Fibroblast of lung (primary cell): ENCODE results near the gene INHA. TPM values are rescaled to one million over a fixed set of nuclear protein-coding genes. Genes with fewer than 3 reads are reported as not detected.

Experiments
- DNase-seq, 2 donors: peaks; one replicate each; pipeline versions ENCODE4 v3.0.0 to v3.0.0-alpha.2; 2010; ENCODE audit warnings: low read depth in 2 of 2
- H2AFZ ChIP-seq: 2 replicates; pipeline ENCODE4 v1.5.1; 2012; ENCODE audit warnings: low read length, control low read depth, inconsistent platforms
- H3K27ac ChIP-seq: 2 replicates; pipeline ENCODE4 v1.5.1; 2011; ENCODE audit warnings: low read length, control low read depth; ENCODE audit not compliant: insufficient read depth
- H3K27me3 ChIP-seq: 2 replicates; pipeline ENCODE4 v1.5.1; 2011; ENCODE audit warnings: mild to moderate bottlenecking, low read length; ENCODE audit not compliant: control insufficient read depth, insufficient read depth
- H3K36me3 ChIP-seq: 2 replicates; pipeline ENCODE4 v1.5.1; 2011; ENCODE audit warnings: low read length; ENCODE audit not compliant: control insufficient read depth, insufficient read depth
- H3K4me1 ChIP-seq: 2 replicates; pipeline ENCODE4 v1.5.1; 2011; ENCODE audit warnings: low read length; ENCODE audit not compliant: control insufficient read depth, insufficient read depth; ENCODE audit errors: extremely low read depth
- H3K4me2 ChIP-seq: 2 replicates; pipeline ENCODE4 v1.5.1; 2011; ENCODE audit warnings: low read length, control low read depth; ENCODE audit not compliant: insufficient read depth; ENCODE audit errors: extremely low read depth
- H3K4me3 ChIP-seq, 4 experiments: fragments of 200-600 bp in 1 of 4; sonication (generic) in 1 of 4; replicated peaks in 1 of 4; 2 replicates each; pipeline ENCODE4 v1.5.1; 2011 to 2016; ENCODE audit warnings: low read length in 4 of 4, low read depth in 3 of 4, mild to moderate bottlenecking in 3 of 4, control low read depth in 2 of 4, inconsistent platforms in 1 of 4, mixed read lengths in 1 of 4; ENCODE audit not compliant: insufficient read depth in 1 of 4; ENCODE audit errors: control extremely low read depth in 1 of 4
- H3K79me2 ChIP-seq: 2 replicates; pipeline ENCODE4 v1.5.1; 2012; ENCODE audit warnings: mild to moderate bottlenecking, low read length, inconsistent platforms; ENCODE audit not compliant: control insufficient read depth, insufficient read depth
- H3K9ac ChIP-seq: 2 replicates; pipeline ENCODE4 v1.5.1; 2011; ENCODE audit warnings: mild to moderate bottlenecking, low read length, control low read depth; ENCODE audit not compliant: insufficient read depth
- H3K9me3 ChIP-seq: 2 replicates; pipeline ENCODE4 v1.5.1; 2012; ENCODE audit warnings: low read depth, low read length; ENCODE audit not compliant: control insufficient read depth, insufficient read depth
- H4K20me1 ChIP-seq: 2 replicates; pipeline ENCODE4 v1.5.1; 2011; ENCODE audit warnings: low read length; ENCODE audit not compliant: control insufficient read depth, insufficient read depth; ENCODE audit errors: extremely low read depth
- CTCF ChIP-seq, 2 donors: IDR thresholded peaks in 1 of 2; conservative IDR thresholded peaks in 1 of 2; 1 replicate in 1 of 2; 2 replicates in 1 of 2; pipeline ENCODE4 v1.5.1; 2011 to 2012; ENCODE audit warnings: low read length in 2 of 2, control low read depth in 1 of 2, inconsistent platforms in 1 of 2, low read depth in 1 of 2, mild to moderate bottlenecking in 1 of 2
- EZH2 ChIP-seq: IDR thresholded peaks from 2 replicates; pipeline ENCODE4 v1.5.1; 2012; ENCODE audit warnings: low read length, control low read depth, mild to moderate bottlenecking; ENCODE audit errors: missing control alignments
- polyA plus RNA-seq, 2 donors: library from polyadenylated mRNA; depleted of rRNA in 1 of 2; stranded (reverse) in 1 of 2; unstranded in 1 of 2; fragments of >200 nt; gene quantifications; 2 replicates each; pipeline ENCODE4 v1.2.1, GENCODE V29; 2011 to 2012; ENCODE audit warnings: missing spikeins in 1 of 2
- total RNA-seq: library from RNA; depleted of rRNA; stranded (reverse); fragments of >200 nt; gene quantifications from 2 replicates; pipeline ENCODE4 v1.2.1, GENCODE V29; 2014

The INHA gene
- total and polyA plus RNA-seq, 2 donors (not counting 1 experiment from before 2014, with no cell fraction given) = 0.15 to 0.50 TPM

GRCh38 chr2:219596954-219597551, 24.9 kb downstream of the INHA start:
- no peak for TF ChIP-seq CTCF (conservative IDR thresholded peaks at IDR 0.05 in 1 of 2, IDR thresholded peaks at IDR 0.05 in 1 of 2; ENCODE audit: low read depth in 1 of 2, low read length in 2 of 2)
- TF ChIP-seq EZH2 = no peak
- Histone ChIP-seq H3K4me3 (peak overlapping the region; percentile 74 to 97 (median 92)), H3K36me3 (no peaks in the 10 kb centered on the region), H3K4me1 (peaks cover 2% of the 10 kb centered on the region), H3K9me3 (no peaks in the 10 kb centered on the region), H3K4me2 (peak overlapping the region; percentile 95), H3K27me3 (no peaks in the 10 kb centered on the region), H4K20me1 (no peaks in the 10 kb centered on the region), H3K9ac (peak overlapping the region; percentile 91), H3K27ac (peak overlapping the region; percentile 92), H3K79me2 (no peaks in the 10 kb centered on the region), H2AFZ (peak overlapping the region; percentile 69)
- peak in 1 of 2 donors; percentile 35 for DNase-seq

GRCh38 chr2:219597552-219598307, 25.6 kb downstream of the INHA start, which contains the start of gene STK11IP:
TSS of gene STK11IP (plus strand) at chr2:219597857. CDS start at chr2:219598120, 263 bp downstream.
- Histone ChIP-seq H3K27ac (peak within 1 kb of the TSS; percentile 92), H3K27me3 (no peaks in the 10 kb centered on the region), H4K20me1 (no peaks in the 10 kb centered on the region), H3K4me3 (peak within 1 kb of the TSS; percentile 74 to 97 (median 92)), H3K4me1 (peaks cover 2% of the 10 kb centered on the region), H3K36me3 (peaks cover 3% of the 10 kb centered on the region), H3K9me3 (no peaks in the 10 kb centered on the region), H2AFZ (peak within 1 kb of the TSS; percentile 98), H3K79me2 (no peaks in the 10 kb centered on the region), H3K4me2 (peak within 1 kb of the TSS; percentile 97), H3K9ac (peak within 1 kb of the TSS; percentile 91)
- no peak for TF ChIP-seq EZH2
- TF ChIP-seq CTCF (conservative IDR thresholded peaks at IDR 0.05 in 1 of 2, IDR thresholded peaks at IDR 0.05 in 1 of 2; ENCODE audit: low read depth in 1 of 2, low read length in 2 of 2) = no peak
- peak; percentile 97 for DNase-seq

GRCh38 chr2:219598308-219599078, 26.4 kb downstream of the INHA start:
- H2AFZ ChIP-seq = peak overlapping the region; percentile 98
- DNase-seq = peak in 1 of 2 donors; percentile 8
- H3K9ac ChIP-seq = peak overlapping the region; percentile 91
- peak overlapping the region; percentile 97 for H3K4me2 ChIP-seq
- peak overlapping the region; percentile 92 for H3K27ac ChIP-seq
- TF ChIP-seq CTCF (conservative IDR thresholded peaks at IDR 0.05 in 1 of 2, IDR thresholded peaks at IDR 0.05 in 1 of 2; ENCODE audit: low read depth in 1 of 2, low read length in 2 of 2) (no peak), EZH2 (no peak)
- H3K4me3 ChIP-seq = peak overlapping the region; percentile 74 to 97 (median 92)
- H3K36me3 ChIP-seq = peaks cover 3% of the 10 kb centered on the region
- peaks cover 2% of the 10 kb centered on the region for H3K4me1 ChIP-seq
- H3K9me3 ChIP-seq = no peaks in the 10 kb centered on the region
- H4K20me1 ChIP-seq = no peaks in the 10 kb centered on the region
- H3K79me2 ChIP-seq = no peaks in the 10 kb centered on the region
- H3K27me3 ChIP-seq = no peaks in the 10 kb centered on the region
